Testis (tissue), 3 donors: ENCODE measurements around the gene C3. TPM values are rescaled to one million over a fixed set of nuclear protein-coding genes. Genes with fewer than 3 reads are reported as not detected.
A peak's percentile ranks its signal among the peaks of the same experiment; 100 is the strongest.
"Not testable (repeated sequence)": the region's sequence is repeated elsewhere in the genome, so short reads cannot be mapped to it uniquely, and the experiment has no call there.

ENCODE experiments used
- DNase-seq: peaks from one replicate; pipeline ENCODE4 v3.0.0-alpha.2; 2019
- H3K27ac ChIP-seq, 2 donors: fragments of 200-600 bp; sonication (generic); one replicate each; pipeline ENCODE4 v1.5.1; 2019
- H3K27me3 ChIP-seq: fragments of 200-600 bp; sonication (generic); one replicate; pipeline ENCODE4 v1.5.1; 2019
- H3K36me3 ChIP-seq: fragments of 200-600 bp; sonication (generic); one replicate; pipeline ENCODE4 v1.5.1; 2017; ENCODE audit warnings: low read depth; ENCODE audit errors: missing control alignments
- H3K4me1 ChIP-seq: fragments of 200-600 bp; sonication (generic); one replicate; pipeline ENCODE4 v1.5.1; 2019
- H3K4me3 ChIP-seq, 2 donors: fragments of 200-600 bp; sonication (generic); one replicate each; pipeline ENCODE4 v1.5.1; 2017 to 2019
- H3K9me3 ChIP-seq: fragments of 200-600 bp; sonication (generic); one replicate; pipeline ENCODE4 v1.5.1; 2017
- CTCF ChIP-seq, 3 experiments: fragments of 450-650 bp in 2 of 3; fragments of 200-600 bp in 1 of 3; sonication (generic) in 1 of 3; IDR thresholded peaks; one replicate each; pipeline ENCODE4 v1.5.1; 2016 to 2019; ENCODE audit warnings: antibody characterized with exemption in 3 of 3, mild to moderate bottlenecking in 2 of 3, moderate library complexity in 1 of 3
- POLR2A ChIP-seq: fragments of 450-650 bp; IDR thresholded peaks from one replicate; pipeline ENCODE4 v1.6.1; 2017; ENCODE audit warnings: antibody characterized with exemption, mild to moderate bottlenecking, moderate library complexity
- WGBS, 2 donors: methylation state at CpG; one replicate each; pipeline ENCODE4 v1.1.5; 2018; 5-methylcytosine and 5-hydroxymethylcytosine counted together
- intact Hi-C: fragments of 100-400 bp; cut with DNase I; formaldehyde crosslinking; loops from one replicate; pipeline ENCODE4 v1.15.1; 2023; ENCODE audit warnings: low total_unique reads
- polyA plus RNA-seq: library from polyadenylated mRNA; stranded (reverse); fragments of 350-450 nt; fragmentation: Illumina TruSeq; extraction: RNeasy Lipid Tissue Mini Kit (QIAGEN cat#74804); gene quantifications from one replicate; pipeline ENCODE4 v1.2.3, GENCODE V29; 2014; ENCODE audit warnings: low read depth, low replicate concordance; ENCODE audit not compliant: insufficient read depth
- total RNA-seq, 2 donors: library from RNA; depleted of rRNA; stranded (reverse); fragments of >200 nt; gene quantifications; one replicate each; pipeline ENCODE4 v1.2.3, GENCODE V29; 2016

C3 gene
- total and polyA plus RNA-seq, 3 donors from 2014 or later, result 49.5 to 500 (median 131) TPM

- no peak for DNase-seq
- H3K27me3 ChIP-seq, result no peaks in the 10 kb centered on the region
- H3K27ac ChIP-seq, result no peak overlapping the region
- intact Hi-C loops, result no loop called here
- H3K9me3 ChIP-seq, result no peaks in the 10 kb centered on the region
- H3K36me3 ChIP-seq, result no peaks in the 10 kb centered on the region
- H3K4me3 ChIP-seq, result peak overlapping the region; percentile 18 to 46
- peaks cover 9% of the 10 kb centered on the region for H3K4me1 ChIP-seq
- 32 to 48% methylated on average over 8 to 49 of the region's 50 CpGs for WGBS, 2 donors
- TF ChIP-seq POLR2A (no peak), CTCF (IDR thresholded peaks at IDR 0.05) (no peak)
Measured at GRCh38 chr19:6752256-6753177, 32.1 kb upstream of the C3 start.

GRCh38 chr19:6751189-6751588 lies 30.7 kb upstream of the C3 start:
- WGBS, 2 donors, result 92 to 94% methylated on average over 16 of the region's 16 CpGs
- Histone ChIP-seq H3K27ac (no peak overlapping the region), H3K36me3 (no peaks in the 10 kb centered on the region), H3K4me1 (peaks cover 9% of the 10 kb centered on the region), H3K27me3 (no peaks in the 10 kb centered on the region), H3K9me3 (no peaks in the 10 kb centered on the region), H3K4me3 (no peak overlapping the region)
- intact Hi-C loops, result no loop called here
- TF ChIP-seq POLR2A (no peak), CTCF (IDR thresholded peaks at IDR 0.05) (no peak)
- no peak for DNase-seq

DNA sequence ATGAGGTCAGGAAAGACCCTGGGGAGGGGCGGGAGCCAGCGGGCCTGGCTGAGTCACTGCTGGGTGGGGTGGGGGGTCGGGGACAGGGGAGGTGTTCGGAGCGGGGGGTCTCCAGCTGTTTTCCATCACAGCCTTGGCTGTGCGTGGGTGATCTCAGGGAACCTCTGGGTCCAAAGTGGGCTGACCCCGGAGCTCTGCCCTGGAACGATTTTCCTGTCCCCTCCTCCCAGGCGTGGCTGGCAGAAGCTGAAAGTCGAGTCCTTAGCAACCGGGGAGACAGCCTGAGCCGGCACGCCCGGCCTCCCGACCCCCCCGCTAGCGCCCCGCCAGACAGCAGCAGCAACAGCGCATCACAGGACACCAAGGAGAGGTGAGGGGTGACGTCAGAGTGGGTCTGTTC lies 29.6 kb upstream of the C3 start:
- 65 to 79% methylated on average over 2 to 17 of the region's 20 CpGs for WGBS, 2 donors
- no peak for DNase-seq
- intact Hi-C loops, result no loop called here
- H3K9me3 ChIP-seq, result no peaks in the 10 kb centered on the region
- peaks cover 15% of the 10 kb centered on the region for H3K4me1 ChIP-seq
- no peaks in the 10 kb centered on the region for H3K27me3 ChIP-seq
- H3K27ac ChIP-seq, result no peak overlapping the region
- no peak overlapping the region for H3K4me3 ChIP-seq
- no peaks in the 10 kb centered on the region for H3K36me3 ChIP-seq
- TF ChIP-seq CTCF (IDR thresholded peaks at IDR 0.05) (no peak), POLR2A (no peak)

DNA sequence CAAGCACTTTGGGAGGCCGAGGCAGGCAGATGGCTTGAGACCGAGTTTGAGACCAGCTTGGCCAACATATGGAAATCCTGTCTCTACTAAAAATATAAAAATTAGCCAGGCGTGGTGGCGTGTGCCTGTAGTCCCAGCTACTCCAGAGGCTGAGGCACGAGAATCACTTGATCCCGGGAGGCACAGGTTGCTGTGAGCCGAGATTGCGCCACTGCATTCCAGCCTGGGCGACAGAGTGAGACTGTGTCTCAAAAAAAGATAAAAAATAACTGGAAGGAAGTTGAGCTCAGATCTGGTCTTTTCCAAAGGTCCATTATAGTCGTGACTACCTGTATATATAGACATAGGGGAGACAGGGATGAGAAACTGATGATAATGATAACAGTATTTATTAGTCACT lies 28.1 kb upstream of the C3 start:
- H3K27ac ChIP-seq, H3K27me3 ChIP-seq, DNase-seq, H3K4me3 ChIP-seq, H3K36me3 ChIP-seq, H3K9me3 ChIP-seq, intact Hi-C loops: not testable (repeated sequence)
- H3K4me1 ChIP-seq, result peaks cover 29% of the 10 kb centered on the region
- WGBS, 2 donors, result 88 to 93% methylated on average over 10 of the region's 10 CpGs

DNA sequence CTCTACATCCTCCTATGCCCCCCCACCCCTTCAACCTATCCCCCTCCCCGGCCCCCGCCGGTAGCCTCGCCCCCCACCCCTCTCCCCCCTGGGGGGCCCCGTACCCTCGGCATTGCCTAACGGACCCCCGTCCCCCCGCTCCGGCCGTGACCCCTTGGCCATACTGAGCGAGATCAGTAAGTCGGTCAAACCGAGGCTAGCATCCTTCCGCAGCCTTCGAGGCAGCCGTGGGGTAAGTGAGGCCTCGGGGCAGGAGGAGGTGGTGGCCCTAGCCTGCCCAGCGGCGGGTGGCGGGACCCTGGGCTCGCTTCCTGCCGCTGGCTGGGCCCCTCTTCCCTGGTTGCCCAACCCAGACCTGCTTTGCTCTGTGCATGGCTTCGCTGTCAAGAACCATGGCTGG lies 25.5 kb upstream of the C3 start:
- H3K27ac ChIP-seq, result no peak overlapping the region
- intact Hi-C loops, result no loop called here
- 84 to 96% methylated on average over 7 to 18 of the region's 24 CpGs for WGBS, 2 donors
- peaks cover 21% of the 10 kb centered on the region for H3K4me1 ChIP-seq
- no peak overlapping the region for H3K4me3 ChIP-seq
- no peaks in the 10 kb centered on the region for H3K9me3 ChIP-seq
- no peaks in the 10 kb centered on the region for H3K27me3 ChIP-seq
- no peak for TF ChIP-seq POLR2A
- DNase-seq, result no peak
- no peaks in the 10 kb centered on the region for H3K36me3 ChIP-seq
